GM12865 (cell line): Measurements from ENCODE around the gene TMEM244.

Experiments used
- DNase-seq: peaks from one replicate; pipeline ENCODE4 v3.0.0; 2010; ENCODE audit warnings: low read depth
- H3K4me3 ChIP-seq: 2 replicates; pipeline ENCODE4 v1.5.1; 2011; ENCODE audit warnings: mild to moderate bottlenecking, low read depth, low read length, control low read depth
- TF ChIP-seq, protein P1 (sequence below): IDR thresholded peaks from 2 replicates; pipeline ENCODE4 v1.5.1; 2011; ENCODE audit warnings: low read length, control low read depth, low read depth, inconsistent platforms; ENCODE audit not compliant: insufficient read depth; ENCODE audit errors: missing control alignments

The TMEM244 gene

DNA sequence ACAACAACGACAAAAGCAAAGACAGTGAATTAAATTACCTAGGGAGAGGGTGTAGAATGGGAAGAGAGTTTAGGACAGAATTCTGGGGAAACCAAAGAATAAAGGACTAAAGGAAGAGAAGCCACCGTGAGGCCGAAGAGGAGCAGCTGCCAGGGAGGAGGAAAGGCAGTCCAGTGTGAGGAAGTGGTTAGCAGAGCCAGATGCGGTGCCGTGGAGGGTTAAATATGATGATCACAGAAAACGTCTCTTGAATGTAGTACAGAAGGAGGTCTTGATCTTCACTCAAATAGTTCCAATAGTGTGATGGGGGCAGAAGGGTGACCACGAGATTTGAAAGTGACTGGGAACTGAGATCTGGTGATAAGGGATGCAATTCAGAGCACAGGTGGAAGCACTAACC is 67.7 kb downstream of the TMEM244 start:
- DNase-seq, result no peak
- H3K4me3 ChIP-seq, result no peak overlapping the region
- TF ChIP-seq, protein P1, sequence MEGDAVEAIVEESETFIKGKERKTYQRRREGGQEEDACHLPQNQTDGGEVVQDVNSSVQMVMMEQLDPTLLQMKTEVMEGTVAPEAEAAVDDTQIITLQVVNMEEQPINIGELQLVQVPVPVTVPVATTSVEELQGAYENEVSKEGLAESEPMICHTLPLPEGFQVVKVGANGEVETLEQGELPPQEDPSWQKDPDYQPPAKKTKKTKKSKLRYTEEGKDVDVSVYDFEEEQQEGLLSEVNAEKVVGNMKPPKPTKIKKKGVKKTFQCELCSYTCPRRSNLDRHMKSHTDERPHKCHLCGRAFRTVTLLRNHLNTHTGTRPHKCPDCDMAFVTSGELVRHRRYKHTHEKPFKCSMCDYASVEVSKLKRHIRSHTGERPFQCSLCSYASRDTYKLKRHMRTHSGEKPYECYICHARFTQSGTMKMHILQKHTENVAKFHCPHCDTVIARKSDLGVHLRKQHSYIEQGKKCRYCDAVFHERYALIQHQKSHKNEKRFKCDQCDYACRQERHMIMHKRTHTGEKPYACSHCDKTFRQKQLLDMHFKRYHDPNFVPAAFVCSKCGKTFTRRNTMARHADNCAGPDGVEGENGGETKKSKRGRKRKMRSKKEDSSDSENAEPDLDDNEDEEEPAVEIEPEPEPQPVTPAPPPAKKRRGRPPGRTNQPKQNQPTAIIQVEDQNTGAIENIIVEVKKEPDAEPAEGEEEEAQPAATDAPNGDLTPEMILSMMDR, result no peak

DNA sequence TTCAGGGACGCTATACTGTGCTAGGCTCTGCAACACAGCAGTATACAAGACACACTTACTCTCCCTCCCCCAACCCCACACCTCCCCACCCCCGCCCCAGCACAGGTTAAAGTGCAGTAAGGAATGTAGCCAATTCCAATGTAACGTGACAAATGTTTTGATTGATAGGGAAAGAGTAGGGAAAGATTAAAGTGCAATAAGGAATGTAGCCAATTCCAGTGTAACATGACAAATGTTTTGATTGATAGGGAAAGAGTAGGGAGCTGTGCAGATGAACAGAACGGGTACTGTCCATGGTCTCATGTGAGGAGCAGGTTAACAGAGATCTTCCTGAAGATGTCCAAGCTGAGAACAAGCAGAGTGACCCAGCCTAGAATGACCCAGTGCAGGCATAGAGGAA is 69.1 kb downstream of the TMEM244 start:
- no peak for DNase-seq
- TF ChIP-seq, protein P1, result no peak
- H3K4me3 ChIP-seq, result no peak overlapping the region

DNA sequence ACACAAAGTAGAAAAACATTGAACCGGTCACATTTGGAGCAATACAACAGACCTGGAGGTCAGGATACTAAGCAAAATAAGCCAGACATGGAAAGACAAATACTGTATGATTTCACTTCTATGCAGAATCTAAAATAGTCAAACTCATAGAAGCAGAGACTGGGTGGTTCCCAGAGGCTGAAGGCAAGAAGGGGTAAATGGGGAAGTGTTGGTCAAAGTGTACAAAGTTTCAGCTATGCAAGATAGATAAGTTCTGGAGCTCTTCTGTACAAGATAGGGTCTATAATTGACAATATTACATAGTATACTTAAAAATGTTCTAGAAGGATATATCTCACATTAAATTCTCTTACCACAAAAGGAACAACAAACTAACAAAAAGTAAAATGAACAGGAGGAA is 70.3 kb downstream of the TMEM244 start:
- no peak for DNase-seq
- H3K4me3 ChIP-seq, result no peak overlapping the region
- TF ChIP-seq, protein P1, result no peak

DNA sequence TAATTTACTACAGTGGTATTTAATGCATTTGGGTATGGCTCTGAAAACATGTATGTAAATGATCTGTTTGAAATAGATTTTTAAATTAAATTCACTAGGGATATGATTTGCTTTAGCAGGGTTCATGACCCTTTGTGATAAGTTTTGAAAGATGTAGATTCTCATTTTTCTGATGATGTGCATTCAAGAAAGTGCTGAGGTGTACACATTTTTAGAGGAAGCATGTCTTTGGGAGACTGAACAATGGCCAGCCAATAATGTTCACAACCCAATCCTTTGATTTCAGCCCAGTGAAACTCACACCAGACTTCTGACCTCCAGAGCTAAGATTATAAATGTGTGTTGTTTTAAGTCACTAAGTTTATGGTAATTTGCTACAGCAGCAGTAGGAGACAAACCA is 71.1 kb downstream of the TMEM244 start:
- TF ChIP-seq, protein P1, result no peak
- DNase-seq, result no peak
- H3K4me3 ChIP-seq, result no peak overlapping the region

GRCh38 chr6:129787816-129788215 is 73.3 kb downstream of the TMEM244 start:
- DNase-seq, result no peak
- TF ChIP-seq, protein P1, result no peak
- no peak overlapping the region for H3K4me3 ChIP-seq

DNA sequence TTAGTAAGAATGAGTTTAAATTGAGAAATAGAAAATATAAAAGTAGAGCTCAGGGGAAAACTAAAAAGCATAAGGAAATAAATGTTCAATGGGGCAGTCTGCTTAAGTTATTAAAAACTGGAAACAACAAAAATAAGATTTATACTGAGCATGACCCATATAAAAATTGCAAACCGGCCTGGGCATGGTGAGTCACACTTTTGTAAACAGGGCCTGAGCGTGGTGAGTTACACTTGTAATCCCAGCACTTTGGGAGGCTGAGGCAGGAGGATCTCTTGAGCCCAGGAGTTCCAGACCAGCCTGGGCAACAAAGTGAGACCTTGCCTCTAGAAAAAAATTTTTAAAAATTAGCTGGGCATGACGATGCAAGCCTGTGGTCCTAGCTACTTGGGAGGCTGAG is 74.6 kb downstream of the TMEM244 start:
- no peak for DNase-seq
- TF ChIP-seq, protein P1, result no peak
- no peak overlapping the region for H3K4me3 ChIP-seq

DNA sequence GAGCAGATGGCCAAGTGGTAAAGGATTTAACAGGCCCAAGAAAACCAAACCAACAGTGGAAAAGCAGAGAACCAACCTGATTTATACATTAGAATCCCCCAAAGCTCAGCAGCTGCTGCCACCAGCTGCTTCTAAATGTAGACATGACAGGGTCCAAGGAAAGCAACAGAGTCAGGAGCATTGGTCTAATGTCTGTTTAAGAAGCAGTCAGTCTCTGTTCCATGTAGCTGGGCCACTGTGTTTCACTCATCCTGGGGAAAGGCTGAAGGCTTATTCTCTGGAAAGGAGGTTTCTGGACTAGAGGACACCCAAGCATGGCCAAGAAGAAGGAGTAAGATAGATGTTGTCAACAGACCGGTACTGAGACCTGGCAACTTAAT is 75.4 kb downstream of the TMEM244 start:
- H3K4me3 ChIP-seq, result no peak overlapping the region
- TF ChIP-seq, protein P1, result no peak
- no peak for DNase-seq
